H1 (cell line): ENCODE results near the gene GEMIN2. TPM values are rescaled to one million over a fixed set of nuclear protein-coding genes. Genes with fewer than 3 reads are reported as not detected.

ENCODE experiments used
- CREB1 ChIP-seq: IDR thresholded peaks from 2 replicates; pipeline ENCODE4 v1.6.1; 2012; ENCODE audit warnings: inconsistent platforms
- POLR2A ChIP-seq, 2 experiments: IDR thresholded peaks; 1 replicate in 1 of 2; 2 replicates in 1 of 2; pipeline ENCODE4 v1.6.1; 2011; ENCODE audit warnings: low read depth in 2 of 2, low read length in 2 of 2, mild to moderate bottlenecking in 2 of 2; ENCODE audit errors: control extremely low read depth in 1 of 2
- TCF12 ChIP-seq: IDR thresholded peaks from 2 replicates; pipeline ENCODE4 v1.6.1; 2011; ENCODE audit warnings: low read depth, mild to moderate bottlenecking, low read length
- polyA plus RNA-seq, 7 experiments: library from polyadenylated mRNA; depleted of rRNA in 3 of 7; stranded (reverse) in 5 of 7; unstranded in 2 of 7; fragments of >200 nt in 5 of 7; fragments of 200-250 nt in 2 of 7; gene quantifications; 1 replicate in 5 of 7; 2 replicates in 1 of 7; 4 replicates in 1 of 7; pipeline versions ENCODE4 v1.2.1 to v1.2.3, GENCODE V29; 2011 to 2013; ENCODE audit warnings: missing spikeins in 2 of 7, mixed read lengths in 2 of 7
- total RNA-seq: library from RNA; stranded (reverse); fragmentation: NEBNext Ultra II Directional; extraction: Animal tissue kit (Norgen Biotek cat#: 25700); gene quantifications from 2 replicates; pipeline ENCODE4 v1.2.1, GENCODE V29; 2021

Gene GEMIN2
- total and polyA plus RNA-seq, 2 of the 8 experiments (the other 6 are each of a cell fraction or from before 2014, with no cell fraction given): 29.1 to 30.8 TPM

DNA sequence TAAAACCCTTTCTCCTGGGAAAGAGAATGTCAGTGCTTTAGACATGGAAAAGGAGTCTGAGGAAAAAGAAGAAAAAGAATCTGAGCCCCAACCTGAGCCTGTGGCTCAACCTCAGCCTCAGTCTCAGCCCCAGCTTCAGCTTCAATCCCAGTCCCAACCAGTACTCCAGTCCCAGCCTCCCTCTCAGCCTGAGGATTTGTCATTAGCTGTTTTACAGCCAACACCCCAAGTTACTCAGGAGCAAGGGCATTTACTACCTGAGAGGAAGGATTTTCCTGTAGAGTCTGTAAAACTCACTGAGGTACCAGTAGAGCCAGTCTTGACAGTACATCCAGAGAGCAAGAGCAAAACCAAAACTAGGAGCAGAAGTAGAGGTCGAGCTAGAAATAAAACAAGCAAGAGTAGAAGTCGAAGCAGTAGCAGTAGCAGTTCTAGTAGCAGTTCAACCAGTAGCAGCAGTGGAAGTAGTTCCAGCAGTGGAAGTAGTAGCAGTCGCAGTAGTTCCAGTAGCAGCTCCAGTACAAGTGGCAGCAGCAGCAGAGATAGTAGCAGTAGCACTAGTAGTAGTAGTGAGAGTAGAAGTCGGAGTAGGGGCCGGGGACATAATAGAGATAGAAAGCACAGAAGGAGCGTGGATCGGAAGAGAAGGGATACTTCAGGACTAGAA is 67.0 kb downstream of the GEMIN2 start (continued):
- no peak for TF ChIP-seq CREB1
- peak; percentile 29 to 68 for TF ChIP-seq POLR2A (IDR thresholded peaks at IDR 0.05; ENCODE audit: control extremely low read depth in 1 of 2, low read depth in 2 of 2, low read length in 2 of 2)
- no peak for TF ChIP-seq TCF12
